ENCODE measurements around the gene SMAD1.

SMAD1 gene

GRCh38 chr4:145602129-145602760 is 120.6 kb downstream of the SMAD1 start:
- Histone ChIP-seq H3K9me3 (ENCODE audit: severe bottlenecking) (no peaks in the 10 kb centered on the region), H3K27me3 (ENCODE audit: insufficient read depth, poor library complexity, severe bottlenecking) (no peaks in the 10 kb centered on the region), H3K4me1 (ENCODE audit: insufficient read depth, poor library complexity, severe bottlenecking) (no peaks in the 10 kb centered on the region), H3K36me3 (ENCODE audit: low read depth) (no peaks in the 10 kb centered on the region), H3K4me3 (ENCODE audit: severe bottlenecking) (no peak overlapping the region), H3K27ac (ENCODE audit: poor library complexity, severe bottlenecking) (no peak overlapping the region)
- no peak for ATAC-seq (ENCODE audit: low read depth)
- TF ChIP-seq CTCF (IDR thresholded peaks at IDR 0.05; ENCODE audit: poor library complexity, severe bottlenecking), result no peak
- no peak for DNase-seq (ENCODE audit: low spot score)

- ATAC-seq (ENCODE audit: low read depth) (no peak), DNase-seq (ENCODE audit: low spot score) (no peak)
- no peak overlapping the region for H3K27ac ChIP-seq (ENCODE audit: poor library complexity, severe bottlenecking)
- TF ChIP-seq CTCF (IDR thresholded peaks at IDR 0.05; ENCODE audit: poor library complexity, severe bottlenecking), result no peak
- H3K9me3 ChIP-seq (ENCODE audit: severe bottlenecking), result no peaks in the 10 kb centered on the region
- no peak overlapping the region for H3K4me3 ChIP-seq (ENCODE audit: severe bottlenecking)
- no peaks in the 10 kb centered on the region for H3K27me3 ChIP-seq (ENCODE audit: insufficient read depth, poor library complexity, severe bottlenecking)
- H3K36me3 ChIP-seq (ENCODE audit: low read depth), result no peaks in the 10 kb centered on the region
- H3K4me1 ChIP-seq (ENCODE audit: insufficient read depth, poor library complexity, severe bottlenecking), result no peaks in the 10 kb centered on the region
Observed at GRCh38 chr4:145605941-145606340, 124.3 kb downstream of the SMAD1 start.
